Measurements from ENCODE around the gene ABCC4.
"Not testable (repeated sequence)": the region's sequence is repeated elsewhere in the genome, so short reads cannot be mapped to it uniquely, and the experiment has no call there.

DNA sequence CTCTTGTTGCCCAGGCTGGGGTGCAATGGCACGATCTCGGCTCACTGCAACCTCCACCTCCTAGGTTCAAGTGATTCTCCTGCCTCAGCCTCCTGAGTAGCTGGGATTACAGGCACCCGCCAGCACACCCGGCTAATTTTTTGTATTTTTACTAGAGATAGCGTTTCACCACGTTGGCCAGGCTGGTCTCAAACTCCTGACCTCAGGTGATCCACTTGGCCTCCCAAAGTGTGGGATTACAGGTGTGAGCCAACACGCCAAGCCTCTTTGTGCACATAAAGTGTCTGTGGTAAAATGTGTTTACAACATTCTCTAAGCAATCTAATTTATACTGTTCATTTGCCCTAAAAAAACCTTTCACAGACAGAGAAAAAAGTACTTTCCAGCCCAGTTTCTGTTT is 29.2 kb downstream of the ABCC4 start:
- TF ChIP-seq, protein P1, sequence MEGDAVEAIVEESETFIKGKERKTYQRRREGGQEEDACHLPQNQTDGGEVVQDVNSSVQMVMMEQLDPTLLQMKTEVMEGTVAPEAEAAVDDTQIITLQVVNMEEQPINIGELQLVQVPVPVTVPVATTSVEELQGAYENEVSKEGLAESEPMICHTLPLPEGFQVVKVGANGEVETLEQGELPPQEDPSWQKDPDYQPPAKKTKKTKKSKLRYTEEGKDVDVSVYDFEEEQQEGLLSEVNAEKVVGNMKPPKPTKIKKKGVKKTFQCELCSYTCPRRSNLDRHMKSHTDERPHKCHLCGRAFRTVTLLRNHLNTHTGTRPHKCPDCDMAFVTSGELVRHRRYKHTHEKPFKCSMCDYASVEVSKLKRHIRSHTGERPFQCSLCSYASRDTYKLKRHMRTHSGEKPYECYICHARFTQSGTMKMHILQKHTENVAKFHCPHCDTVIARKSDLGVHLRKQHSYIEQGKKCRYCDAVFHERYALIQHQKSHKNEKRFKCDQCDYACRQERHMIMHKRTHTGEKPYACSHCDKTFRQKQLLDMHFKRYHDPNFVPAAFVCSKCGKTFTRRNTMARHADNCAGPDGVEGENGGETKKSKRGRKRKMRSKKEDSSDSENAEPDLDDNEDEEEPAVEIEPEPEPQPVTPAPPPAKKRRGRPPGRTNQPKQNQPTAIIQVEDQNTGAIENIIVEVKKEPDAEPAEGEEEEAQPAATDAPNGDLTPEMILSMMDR (IDR thresholded peaks at IDR 0.05 in 8 of 11, conservative IDR thresholded peaks at IDR 0.05 in 3 of 11) = not testable (repeated sequence)
- TF ChIP-seq POLR2A (IDR thresholded peaks at IDR 0.05) = not testable (repeated sequence)

Measured in spleen (tissue), 7 donors.